GM13976 (cell line): Measurements from ENCODE around the gene CFAP97D1.

ENCODE experiments used
- DNase-seq: peaks from one replicate; pipeline ENCODE4 v3.0.0; 2012; ENCODE audit warnings: low spot score
- in situ Hi-C: fragments of 300-500 bp; cut with MboI; formaldehyde crosslinking; loops from one replicate; pipeline ENCODE4 v1.12.0; 2022; ENCODE audit warnings: low sequenced_read_pairs, mixed read lengths, inconsistent platforms; ENCODE audit not compliant: unreplicated experiment
- TF ChIP-seq, protein P1 (sequence below): IDR thresholded peaks from 2 replicates; pipeline ENCODE4 v1.5.1; 2012; ENCODE audit warnings: borderline replicate concordance, mild to moderate bottlenecking; ENCODE audit not compliant: insufficient read depth; ENCODE audit errors: extremely low read depth, missing control alignments, control extremely low read depth

CFAP97D1 gene

DNA sequence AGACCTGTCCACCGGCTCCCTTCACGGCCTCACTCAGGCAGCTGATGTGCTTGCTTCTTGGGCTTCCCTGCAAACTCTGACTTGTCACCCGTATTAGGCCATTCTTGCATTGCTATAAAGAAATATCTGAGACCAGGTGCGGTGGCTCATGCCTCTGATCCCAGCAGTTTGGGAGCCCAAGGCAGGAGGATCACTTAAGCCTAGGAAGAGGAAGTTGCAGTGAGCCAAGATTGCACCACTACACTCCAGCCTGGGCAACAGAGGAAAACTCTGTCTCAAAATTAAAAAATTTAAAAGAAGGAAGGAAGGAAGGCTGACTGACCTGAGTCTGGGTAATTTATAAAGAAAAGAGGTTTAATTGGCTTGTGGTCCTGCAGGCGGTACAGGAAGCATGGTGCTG lies 38.6 kb upstream of the CFAP97D1 start:
- in situ Hi-C loops, result no loop called here
- no peak for DNase-seq
- TF ChIP-seq, protein P1, sequence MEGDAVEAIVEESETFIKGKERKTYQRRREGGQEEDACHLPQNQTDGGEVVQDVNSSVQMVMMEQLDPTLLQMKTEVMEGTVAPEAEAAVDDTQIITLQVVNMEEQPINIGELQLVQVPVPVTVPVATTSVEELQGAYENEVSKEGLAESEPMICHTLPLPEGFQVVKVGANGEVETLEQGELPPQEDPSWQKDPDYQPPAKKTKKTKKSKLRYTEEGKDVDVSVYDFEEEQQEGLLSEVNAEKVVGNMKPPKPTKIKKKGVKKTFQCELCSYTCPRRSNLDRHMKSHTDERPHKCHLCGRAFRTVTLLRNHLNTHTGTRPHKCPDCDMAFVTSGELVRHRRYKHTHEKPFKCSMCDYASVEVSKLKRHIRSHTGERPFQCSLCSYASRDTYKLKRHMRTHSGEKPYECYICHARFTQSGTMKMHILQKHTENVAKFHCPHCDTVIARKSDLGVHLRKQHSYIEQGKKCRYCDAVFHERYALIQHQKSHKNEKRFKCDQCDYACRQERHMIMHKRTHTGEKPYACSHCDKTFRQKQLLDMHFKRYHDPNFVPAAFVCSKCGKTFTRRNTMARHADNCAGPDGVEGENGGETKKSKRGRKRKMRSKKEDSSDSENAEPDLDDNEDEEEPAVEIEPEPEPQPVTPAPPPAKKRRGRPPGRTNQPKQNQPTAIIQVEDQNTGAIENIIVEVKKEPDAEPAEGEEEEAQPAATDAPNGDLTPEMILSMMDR, result no peak

- no peak for DNase-seq
- in situ Hi-C loops, result loop anchor here (5.0 kb wide), 1 partner anchor 43 kb away; no protein-coding TSS in a partner anchor
- TF ChIP-seq, protein P1, result no peak
These were observed 34.7 kb upstream of the CFAP97D1 start for GRCh38 chr17:43745541-43745940.

GRCh38 chr17:43750153-43750552 lies 30.1 kb upstream of the CFAP97D1 start:
- TF ChIP-seq, protein P1, result no peak
- DNase-seq, result no peak
- in situ Hi-C loops, result no loop called here

- in situ Hi-C loops, result no loop called here
- TF ChIP-seq, protein P1, result no peak
- peak; percentile 71 for DNase-seq
These were observed 26.6 kb upstream of the CFAP97D1 start for GRCh38 chr17:43753493-43754129.

- in situ Hi-C loops, result no loop called here
- DNase-seq, result peak; percentile 15
- TF ChIP-seq, protein P1, result no peak
These were observed 25.3 kb upstream of the CFAP97D1 start for GRCh38 chr17:43754947-43755346.

GRCh38 chr17:43755389-43755875 lies 24.8 kb upstream of the CFAP97D1 start:
- in situ Hi-C loops, result no loop called here
- TF ChIP-seq, protein P1, result no peak
- DNase-seq, result peak; percentile 51
